GM19239 (cell line): ENCODE data around the gene ASIC4.
A peak's percentile ranks its signal among the peaks of the same experiment; 100 is the strongest.

ENCODE experiments used
- DNase-seq: peaks from one replicate; pipeline ENCODE4 v3.0.0; 2011; ENCODE audit warnings: low spot score; ENCODE audit not compliant: insufficient read length
- FAIRE-seq: peaks from 2 replicates; lab custom pipeline; 2011; peaks lifted over from hg19 to GRCh38; lab: Jason Lieb, UNC

ASIC4 gene

GRCh38 chr2:219478916-219479315 is 35.4 kb upstream of the ASIC4 start:
- DNase-seq (no peak), FAIRE-seq (no peak)

GRCh38 chr2:219480004-219480403 is 34.3 kb upstream of the ASIC4 start:
- FAIRE-seq (no peak), DNase-seq (no peak)

GRCh38 chr2:219482674-219483405 is 31.4 kb upstream of the ASIC4 start:
- FAIRE-seq (no peak), DNase-seq (no peak)

DNA sequence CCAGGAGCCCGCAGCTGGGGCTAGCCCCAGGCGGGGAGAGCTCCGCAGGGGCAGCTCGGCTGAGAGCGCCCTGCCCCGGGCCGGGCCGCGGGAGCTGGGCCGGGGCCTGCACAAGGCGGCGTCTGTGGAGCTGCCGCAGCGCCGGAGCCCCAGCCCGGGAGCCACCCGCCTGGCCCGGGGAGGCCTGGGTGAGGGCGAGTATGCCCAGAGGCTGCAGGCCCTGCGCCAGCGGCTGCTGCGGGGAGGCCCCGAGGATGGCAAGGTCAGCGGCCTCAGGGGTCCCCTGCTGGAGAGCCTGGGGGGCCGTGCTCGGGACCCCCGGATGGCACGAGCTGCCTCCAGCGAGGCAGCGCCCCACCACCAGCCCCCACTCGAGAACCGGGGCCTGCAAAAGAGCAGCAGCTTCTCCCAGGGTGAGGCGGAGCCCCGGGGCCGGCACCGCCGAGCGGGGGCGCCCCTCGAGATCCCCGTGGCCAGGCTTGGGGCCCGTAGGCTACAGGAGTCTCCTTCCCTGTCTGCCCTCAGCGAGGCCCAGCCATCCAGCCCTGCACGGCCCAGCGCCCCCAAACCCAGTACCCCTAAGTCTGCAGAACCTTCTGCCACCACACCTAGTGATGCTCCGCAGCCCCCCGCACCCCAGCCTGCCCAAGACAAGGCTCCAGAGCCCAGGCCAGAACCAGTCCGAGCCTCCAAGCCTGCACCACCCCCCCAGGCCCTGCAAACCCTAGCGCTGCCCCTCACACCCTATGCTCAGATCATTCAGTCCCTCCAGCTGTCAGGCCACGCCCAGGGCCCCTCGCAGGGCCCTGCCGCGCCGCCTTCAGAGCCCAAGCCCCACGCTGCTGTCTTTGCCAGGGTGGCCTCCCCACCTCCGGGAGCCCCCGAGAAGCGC is 30.6 kb upstream of the ASIC4 start:
- DNase-seq (no peak), FAIRE-seq (no peak)

DNA sequence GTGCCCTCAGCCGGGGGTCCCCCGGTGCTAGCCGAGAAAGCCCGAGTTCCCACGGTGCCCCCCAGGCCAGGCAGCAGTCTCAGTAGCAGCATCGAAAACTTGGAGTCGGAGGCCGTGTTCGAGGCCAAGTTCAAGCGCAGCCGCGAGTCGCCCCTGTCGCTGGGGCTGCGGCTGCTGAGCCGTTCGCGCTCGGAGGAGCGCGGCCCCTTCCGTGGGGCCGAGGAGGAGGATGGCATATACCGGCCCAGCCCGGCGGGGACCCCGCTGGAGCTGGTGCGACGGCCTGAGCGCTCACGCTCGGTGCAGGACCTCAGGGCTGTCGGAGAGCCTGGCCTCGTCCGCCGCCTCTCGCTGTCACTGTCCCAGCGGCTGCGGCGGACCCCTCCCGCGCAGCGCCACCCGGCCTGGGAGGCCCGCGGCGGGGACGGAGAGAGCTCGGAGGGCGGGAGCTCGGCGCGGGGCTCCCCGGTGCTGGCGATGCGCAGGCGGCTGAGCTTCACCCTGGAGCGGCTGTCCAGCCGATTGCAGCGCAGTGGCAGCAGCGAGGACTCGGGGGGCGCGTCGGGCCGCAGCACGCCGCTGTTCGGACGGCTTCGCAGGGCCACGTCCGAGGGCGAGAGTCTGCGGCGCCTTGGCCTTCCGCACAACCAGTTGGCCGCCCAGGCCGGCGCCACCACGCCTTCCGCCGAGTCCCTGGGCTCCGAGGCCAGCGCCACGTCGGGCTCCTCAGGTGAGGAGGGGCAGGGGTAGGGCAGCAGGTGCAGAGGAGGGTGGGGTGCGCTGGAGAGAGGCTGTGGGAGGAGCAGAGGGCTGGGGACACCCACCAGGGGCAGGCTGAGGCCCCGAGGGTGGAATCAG is 29.7 kb upstream of the ASIC4 start:
- FAIRE-seq (no peak), DNase-seq (no peak)

- no peak for FAIRE-seq
- DNase-seq = no peak
Observed at GRCh38 chr2:219485201-219485580, 29.1 kb upstream of the ASIC4 start.

DNA sequence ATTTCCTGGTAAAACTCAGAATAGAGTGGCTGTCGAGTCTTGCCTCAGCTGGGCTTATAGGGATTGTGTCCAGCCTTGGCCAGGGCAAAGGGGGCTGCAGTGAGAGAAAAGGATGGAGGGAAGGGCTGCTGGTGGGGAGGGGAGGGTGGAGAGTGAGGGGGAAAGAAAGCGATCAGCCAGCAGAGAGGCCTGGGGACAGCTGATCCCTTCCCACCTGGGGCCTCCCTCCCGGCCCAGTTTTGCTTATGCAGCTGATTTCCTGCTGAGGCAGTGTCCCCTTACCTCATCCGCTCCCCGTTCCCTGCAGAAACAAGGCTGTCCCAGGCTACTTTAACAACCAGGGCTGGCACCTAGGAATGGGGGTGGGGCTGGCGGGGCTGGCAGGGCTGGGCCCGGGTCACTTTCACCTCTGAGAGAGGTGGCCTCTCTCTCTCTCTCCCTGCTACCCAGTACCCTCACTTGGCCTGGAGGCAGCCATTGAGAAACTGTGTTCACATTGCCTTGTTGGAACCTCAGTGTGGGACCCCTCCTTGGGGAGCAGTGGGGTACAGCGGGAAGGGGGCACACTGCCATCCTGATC is 27.8 kb upstream of the ASIC4 start:
- DNase-seq = no peak

GRCh38 chr2:219488149-219488843 is 26.0 kb upstream of the ASIC4 start:
- FAIRE-seq (no peak), DNase-seq (no peak)

More for the DNA sequence above, 27.8 kb upstream of the ASIC4 start:
- no peak for FAIRE-seq

DNA sequence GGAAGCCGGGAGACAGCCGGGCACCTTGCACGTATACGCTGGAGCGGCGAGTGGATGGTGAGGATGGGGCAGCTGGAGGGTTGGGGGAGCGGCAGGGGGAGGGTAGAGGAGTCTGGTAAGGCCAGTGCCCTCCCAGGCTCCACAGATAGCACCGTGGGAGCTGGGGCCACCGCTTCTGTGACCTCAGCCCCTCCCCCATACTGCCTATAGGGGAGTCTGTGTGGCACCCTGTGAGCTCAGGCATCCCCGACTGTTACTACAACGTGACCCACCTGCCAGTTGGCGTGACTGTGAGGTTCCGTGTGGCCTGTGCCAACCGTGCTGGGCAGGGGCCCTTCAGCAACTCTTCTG is 25.5 kb upstream of the ASIC4 start:
- no peak for FAIRE-seq
- no peak for DNase-seq

DNA sequence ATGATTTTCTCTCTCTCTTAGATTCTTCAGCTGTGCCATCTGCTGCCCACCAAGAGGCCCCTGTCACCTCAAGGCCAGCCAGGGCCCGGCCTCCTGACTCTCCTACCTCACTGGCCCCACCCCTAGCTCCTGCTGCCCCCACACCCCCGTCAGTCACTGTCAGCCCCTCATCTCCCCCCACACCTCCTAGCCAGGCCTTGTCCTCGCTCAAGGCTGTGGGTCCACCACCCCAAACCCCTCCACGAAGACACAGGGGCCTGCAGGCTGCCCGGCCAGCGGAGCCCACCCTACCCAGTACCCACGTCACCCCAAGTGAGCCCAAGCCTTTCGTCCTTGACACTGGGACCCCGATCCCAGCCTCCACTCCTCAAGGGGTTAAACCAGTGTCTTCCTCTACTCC is 25.0 kb upstream of the ASIC4 start:
- DNase-seq (no peak), FAIRE-seq (no peak)

GRCh38 chr2:219490186-219490585 is 24.1 kb upstream of the ASIC4 start:
- FAIRE-seq (no peak), DNase-seq (no peak)

GRCh38 chr2:219490600-219491130 is 23.6 kb upstream of the ASIC4 start:
- no peak for FAIRE-seq

GRCh38 chr2:219491278-219491963 is 22.9 kb upstream of the ASIC4 start:
- no peak for FAIRE-seq

More at GRCh38 chr2:219490600-219491130, 23.6 kb upstream of the ASIC4 start:
- no peak for DNase-seq

DNA sequence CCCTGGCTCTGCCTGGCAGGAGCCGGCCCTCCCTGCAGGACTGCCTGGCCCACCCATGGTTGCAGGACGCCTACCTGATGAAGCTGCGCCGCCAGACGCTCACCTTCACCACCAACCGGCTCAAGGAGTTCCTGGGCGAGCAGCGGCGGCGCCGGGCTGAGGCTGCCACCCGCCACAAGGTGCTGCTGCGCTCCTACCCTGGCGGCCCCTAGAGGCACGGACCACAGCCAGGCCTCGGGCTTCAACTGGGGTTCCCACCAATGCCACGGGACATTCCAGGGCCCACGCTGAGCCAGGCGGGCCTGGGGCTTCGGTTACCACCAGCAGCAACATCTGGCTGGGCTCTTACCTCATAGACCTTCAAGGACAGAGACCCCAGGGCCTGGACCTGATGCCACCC is 21.7 kb upstream of the ASIC4 start:
- no peak for DNase-seq
- FAIRE-seq = no peak

More at GRCh38 chr2:219491278-219491963, 22.9 kb upstream of the ASIC4 start:
- DNase-seq = no peak

GRCh38 chr2:219493086-219493485 is 21.2 kb upstream of the ASIC4 start:
- FAIRE-seq = no peak

GRCh38 chr2:219494952-219495530 is 19.2 kb upstream of the ASIC4 start:
- DNase-seq = no peak
- no peak for FAIRE-seq

More at GRCh38 chr2:219493086-219493485, 21.2 kb upstream of the ASIC4 start:
- no peak for DNase-seq

DNA sequence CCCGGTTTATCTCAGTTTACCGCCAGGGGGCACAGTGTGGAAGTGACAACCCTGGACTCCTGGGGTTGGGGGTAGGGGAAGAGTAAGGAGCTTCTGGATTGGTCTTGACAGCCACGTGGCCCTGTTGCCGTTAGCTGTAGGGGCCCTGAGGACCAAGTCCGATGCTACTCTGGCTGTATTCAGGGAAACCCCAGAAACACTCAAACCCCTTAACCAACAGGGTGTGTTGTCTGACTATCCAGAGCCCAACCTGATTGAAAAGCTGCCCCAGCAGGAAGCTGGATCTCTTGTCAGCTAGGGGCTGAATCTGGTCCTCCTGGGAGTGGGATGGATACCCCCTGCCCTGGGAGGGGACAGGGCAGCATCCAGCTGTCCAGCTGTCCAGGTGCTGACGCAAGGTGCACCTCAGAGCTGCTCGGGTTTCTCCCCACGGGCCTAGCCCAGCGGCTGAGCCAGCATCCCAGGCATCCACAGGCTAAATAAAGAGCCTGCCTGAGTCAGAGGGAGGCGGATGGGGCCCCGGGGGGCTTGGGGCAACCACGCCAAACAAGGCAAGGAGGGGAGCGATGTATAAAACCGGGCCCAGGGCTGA is 18.7 kb upstream of the ASIC4 start:
- FAIRE-seq (peak; percentile 4), DNase-seq (peak; percentile 73)

DNA sequence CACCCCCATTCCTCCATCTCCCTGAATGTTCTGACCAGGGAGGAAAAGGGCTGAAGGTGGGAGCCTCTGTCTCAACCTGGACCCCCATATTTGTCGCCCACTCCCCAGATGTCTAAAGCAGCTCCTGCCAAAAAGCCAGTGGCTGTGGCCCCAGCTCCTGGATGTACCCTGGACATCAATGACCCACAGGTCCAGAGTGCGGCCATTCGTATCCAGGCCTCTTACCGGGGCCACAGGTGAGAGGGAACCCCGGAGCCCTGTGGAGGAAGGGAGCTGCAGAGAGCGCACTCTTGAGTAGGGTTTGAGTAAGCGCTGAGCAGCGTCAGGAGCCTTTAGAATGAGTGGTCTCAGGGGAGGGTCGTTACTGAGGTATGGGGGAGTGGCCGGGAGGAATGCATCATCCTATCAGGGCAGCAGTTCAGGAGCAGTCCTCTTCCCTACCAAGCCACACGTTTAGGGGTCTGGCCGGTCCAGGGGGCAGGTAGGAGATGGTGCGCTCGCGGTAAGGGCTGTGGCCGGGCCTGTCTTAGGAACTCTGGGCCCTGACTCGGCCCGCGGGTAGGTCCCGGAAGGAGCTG is 17.9 kb upstream of the ASIC4 start:
- FAIRE-seq = no peak
- no peak for DNase-seq
